GM21528 (cell line): Measurements from ENCODE around the gene GPALPP1.
"Not testable (repeated sequence)": the region's sequence is repeated elsewhere in the genome, so short reads cannot be mapped to it uniquely, and the experiment has no call there.

Experiments
- ATAC-seq: cut with Tn5 transposase; IDR thresholded peaks from one replicate; pipeline ENCODE4 v1.9.1; 2021; ENCODE audit warnings: mild to moderate bottlenecking, moderate library complexity; ENCODE audit not compliant: unreplicated experiment, low FRiP score

GPALPP1 gene

DNA sequence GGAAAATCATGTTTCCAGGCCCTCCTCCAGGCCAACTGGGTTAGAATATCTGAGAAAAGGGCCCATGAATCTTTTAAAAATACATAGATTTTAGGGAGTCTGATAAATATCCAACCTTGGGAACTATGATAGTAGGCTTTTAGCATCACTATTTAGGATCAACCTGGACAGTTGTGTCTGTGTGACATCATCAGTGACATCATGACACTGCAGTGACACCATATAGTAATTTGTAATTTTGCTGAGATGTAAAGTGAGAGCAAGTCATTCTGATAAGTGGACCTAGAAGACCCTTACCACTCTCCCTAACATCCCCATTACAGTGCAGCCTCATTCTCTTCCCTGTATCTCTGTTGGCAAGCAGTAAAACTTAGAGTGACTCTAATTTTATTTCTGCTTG, 14.1 kb downstream of the GPALPP1 start:
- ATAC-seq: no peak

DNA sequence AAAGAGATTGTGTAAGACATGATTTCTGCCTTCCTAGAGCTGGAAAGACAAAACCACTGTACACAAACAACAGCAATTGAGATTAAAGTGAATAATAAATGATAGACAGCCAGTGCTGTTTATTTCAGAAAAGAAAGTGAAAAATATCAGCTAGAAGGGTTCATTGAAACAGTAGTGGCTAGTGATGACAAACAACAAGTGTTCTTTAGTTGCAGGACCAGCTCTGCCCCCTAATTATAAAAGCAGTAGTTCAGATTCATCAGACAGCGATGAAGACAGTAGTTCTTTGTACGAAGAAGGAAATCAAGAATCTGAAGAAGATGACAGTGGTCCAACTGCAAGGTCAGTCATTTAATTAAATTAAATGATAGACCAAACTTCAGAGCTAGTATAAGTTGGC, 14.8 kb downstream of the GPALPP1 start:
- ATAC-seq: no peak

DNA sequence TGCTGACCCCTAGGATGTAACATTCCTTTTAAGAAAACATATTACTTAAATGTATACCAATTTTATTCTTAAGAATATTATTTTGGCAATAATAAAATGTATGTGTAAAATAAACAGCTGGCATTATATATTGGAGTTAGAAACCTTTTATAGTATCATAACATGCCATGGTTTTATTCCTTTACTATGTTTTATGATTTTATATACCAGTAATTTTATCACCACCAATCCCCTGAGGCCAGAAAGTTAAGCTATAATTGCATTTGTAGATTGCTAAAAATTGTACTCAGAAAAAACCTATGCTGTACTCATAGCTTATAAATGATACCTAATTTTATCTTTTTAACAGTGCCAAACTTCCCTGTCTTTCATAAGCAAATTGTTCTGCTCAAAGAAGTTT, 17.9 kb downstream of the GPALPP1 start:
- no peak for ATAC-seq

DNA sequence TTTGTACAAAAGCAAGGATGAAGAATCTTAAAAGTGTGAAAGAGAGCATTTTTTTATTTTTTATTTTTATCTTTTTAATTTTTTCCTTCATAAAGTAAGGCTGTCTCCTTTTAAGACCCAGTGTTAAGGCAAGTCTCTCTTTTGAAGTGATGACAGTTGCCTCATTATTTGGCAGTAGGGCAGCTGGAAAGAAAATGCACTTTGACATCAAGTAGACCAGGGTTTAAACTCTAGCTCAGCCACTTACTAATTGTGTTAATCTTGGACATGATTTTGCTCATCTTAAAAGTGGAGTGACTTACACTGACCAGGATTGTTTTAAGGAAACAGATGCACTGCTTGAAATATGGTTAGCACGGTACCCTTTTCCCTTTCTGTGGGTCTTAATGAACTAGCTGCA, 18.5 kb downstream of the GPALPP1 start:
- ATAC-seq: no peak

DNA sequence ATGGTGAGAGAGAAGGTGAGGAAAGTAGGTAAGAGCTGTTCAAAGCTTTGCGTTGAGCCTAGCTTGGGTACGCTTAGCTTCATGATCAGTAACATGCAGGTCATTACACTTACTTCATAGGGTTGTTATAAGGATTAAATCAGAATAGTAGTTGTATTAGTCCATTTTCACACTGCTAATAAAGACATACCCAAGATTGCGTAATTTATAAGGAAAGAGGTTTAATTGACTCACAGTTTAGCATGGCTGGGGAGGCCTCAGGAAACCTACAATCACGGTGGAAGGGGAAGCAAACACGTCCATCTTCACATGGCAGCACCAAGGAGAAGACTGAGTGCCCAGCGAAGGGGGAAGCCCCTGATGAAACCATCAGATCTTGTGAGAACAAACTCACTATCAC, 21.9 kb downstream of the GPALPP1 start:
- ATAC-seq: no peak

DNA sequence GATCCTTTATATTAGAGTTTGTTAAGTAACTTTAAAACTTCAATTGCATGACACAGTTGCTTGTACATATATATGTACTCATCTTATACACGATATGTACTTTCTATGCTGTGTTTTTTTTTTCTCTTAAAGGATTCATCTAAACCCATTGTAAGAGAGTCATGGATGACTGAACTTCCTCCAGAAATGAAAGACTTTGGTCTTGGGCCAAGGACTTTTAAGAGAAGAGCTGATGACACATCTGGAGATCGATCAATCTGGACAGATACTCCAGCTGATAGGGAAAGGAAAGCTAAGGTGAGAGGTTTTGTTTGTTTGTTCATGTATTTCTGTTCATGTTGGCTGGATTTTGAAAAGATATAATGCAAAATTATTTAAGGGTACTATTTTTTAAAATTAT, 26.0 kb downstream of the GPALPP1 start:
- ATAC-seq: no peak

DNA sequence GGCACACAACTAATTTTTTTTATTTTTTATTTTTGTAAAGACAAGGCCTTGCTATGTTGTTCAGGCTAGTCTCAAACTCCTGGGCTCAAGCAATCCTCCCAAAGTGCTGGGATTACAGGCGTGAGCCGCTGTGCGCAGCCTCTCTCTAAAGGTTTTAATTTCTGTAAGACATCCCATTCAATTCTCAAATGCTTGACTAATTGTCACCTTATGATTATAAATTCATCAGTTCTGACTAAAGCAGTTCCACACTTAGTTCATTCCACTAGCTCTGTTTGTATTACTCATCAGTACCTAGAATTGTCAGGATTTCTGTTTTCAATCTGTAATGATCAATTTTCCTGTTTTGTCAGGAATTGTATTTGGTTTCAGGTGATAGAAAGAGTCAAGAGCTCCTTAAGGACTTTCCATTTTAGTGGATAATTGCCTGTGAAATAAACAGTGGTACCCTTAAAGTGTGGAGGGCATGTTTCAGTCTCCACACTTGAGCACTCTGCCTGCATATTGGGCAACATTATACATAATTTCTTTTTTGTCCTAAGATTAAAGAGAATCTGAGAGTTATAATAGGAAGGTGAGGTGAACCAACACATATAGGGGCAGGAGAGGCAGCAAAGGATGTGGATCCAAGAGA, 27.6 kb downstream of the GPALPP1 start:
- no peak for ATAC-seq

DNA sequence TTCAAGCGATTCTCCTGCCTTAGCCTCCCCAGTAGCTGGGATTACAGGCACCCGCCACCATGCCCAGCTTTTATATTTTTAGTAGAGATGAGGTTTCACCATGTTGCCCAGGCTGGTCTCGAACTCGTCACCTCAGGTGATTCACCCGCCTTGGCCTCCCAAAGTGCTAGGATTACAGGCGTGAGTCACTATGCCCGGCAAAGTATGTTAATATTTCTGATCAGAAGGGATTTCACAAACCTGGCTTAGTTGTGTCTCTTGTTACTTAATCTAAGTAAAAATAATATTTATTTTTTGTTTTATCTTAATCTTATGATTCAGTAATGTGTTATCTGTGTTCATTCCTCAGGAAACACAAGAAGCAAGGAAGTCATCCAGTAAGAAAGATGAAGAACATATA, 30.6 kb downstream of the GPALPP1 start:
- not testable (repeated sequence) for ATAC-seq

DNA sequence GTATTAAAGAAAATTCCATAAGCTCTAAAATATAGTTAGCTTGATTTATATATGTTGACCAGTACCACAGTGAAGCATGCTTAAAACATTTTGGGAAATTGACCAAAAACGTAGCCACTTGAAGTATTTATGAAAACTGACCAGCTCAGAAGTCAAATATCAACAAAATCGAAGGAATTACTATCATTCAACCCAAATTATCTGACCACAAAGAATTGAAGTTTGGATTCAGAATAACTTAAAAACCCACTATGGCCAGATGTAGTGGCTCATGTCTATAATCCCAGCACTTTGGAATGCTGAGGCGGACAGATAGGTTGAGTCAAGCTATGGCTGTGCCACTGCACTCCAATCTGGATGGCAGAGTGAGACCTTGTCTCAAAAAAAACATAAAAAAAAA, 31.9 kb downstream of the GPALPP1 start:
- no peak for ATAC-seq

DNA sequence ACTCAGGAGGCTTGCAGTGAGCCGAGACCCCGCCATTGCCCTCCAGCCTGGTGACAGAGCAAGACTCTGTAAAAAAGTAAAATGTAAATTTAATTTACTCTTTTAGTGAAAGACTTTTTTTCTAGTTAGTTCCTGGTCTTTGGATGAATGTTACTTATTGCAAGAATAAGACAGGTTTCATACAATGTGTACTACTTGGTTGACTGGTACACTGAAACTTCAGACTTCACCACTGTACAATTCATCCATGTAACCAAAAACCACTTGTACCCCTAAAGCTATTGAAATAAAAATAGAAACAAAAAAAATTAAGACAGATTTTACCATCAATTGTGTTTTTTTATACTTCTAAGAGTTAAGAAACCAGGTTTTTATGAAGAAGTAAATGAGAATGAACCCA, 35.5 kb downstream of the GPALPP1 start:
- ATAC-seq: no peak

DNA sequence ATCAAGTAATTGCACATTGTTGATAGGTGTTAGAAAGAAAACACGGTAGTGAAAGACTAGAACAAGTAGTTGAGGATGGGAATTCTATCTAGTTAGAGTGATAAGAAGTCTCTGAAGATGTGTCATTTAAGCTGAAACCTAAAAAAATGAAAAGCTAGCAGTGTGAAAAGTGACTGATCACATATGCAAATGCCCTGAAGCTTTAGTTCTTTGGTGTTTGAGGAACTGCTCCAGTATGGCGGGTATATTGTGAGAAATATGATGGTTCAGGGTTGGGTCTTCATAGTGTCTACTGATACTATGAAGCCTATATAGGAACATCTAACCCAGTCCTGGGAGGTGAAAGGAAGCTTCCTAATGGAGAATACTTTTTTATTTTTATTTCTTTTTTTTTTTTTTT, 45.0 kb downstream of the GPALPP1 start:
- ATAC-seq: no peak

DNA sequence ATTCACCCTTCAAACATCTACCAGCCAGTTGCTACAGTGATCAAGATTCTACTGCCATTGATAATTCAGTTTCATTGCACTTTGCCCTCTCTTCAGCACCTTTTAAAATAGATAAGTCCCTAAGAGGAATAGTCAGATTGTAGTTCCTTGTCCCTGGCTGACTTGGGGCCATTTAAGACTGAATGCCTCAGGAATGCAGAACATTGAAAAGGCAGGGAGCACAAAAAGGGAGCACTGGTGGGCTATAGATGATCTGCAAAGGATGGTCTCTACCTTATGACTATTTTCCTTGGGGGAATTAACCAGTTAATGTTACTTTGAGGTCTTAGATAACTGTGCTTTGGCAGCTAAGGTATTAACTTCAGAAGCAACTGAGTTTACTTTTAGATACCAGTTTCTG, 46.9 kb downstream of the GPALPP1 start:
- no peak for ATAC-seq

DNA sequence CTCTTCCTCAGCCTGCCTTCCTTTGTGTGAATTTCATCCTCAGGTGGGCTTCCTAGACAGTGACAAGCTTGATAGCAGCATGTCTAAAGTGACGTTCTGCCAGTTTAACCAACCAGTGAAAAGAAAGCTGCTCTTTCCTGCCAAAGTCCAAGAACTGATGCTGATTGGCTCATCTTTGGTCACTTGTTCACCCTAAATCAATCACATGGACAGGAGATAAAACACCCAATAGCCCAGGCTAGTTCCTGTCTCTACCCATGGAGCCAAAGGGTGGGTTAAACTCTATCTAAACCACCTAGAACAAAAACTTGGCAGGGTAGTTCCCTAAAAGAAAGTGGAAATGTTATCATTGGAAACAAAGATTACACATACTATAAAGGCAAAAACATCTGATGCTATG, 50.8 kb downstream of the GPALPP1 start:
- no peak for ATAC-seq

DNA sequence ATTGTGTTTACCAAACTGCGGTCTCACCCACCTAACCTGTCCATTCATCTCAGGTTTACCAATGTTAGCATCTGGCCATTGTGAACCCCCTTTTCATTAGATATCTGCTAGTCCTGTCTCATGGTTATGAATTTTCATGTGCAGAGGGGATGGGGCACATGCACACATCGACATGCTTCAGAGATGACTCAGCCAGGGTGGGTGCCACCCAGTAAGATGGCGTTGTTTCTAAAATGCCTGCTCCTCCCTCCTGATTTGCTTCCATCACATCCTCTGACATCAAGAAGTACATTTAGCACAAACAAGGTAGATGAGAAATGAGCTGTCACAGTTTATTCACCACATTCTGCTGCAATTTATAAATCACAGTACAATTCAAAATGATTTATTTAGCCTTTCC, 51.3 kb downstream of the GPALPP1 start:
- no peak for ATAC-seq

DNA sequence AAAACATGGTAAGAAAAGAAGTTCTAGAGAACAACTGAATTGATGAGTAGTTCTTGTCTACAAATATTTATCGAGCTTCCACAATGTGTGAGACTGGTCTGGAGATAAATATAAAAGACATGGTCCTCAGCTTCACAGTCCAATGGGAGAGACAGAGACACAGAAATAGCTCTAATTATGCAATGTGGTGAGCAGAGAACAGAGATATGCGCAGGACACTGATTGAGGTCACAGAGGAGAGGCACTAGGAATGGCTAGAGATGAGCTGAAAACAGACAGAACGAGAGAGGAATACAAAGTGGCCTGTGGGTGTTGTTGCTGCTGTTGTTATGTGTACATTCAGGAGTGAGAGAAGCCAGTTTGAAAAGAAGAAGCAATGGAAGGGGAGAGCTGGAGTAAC, 53.2 kb downstream of the GPALPP1 start:
- ATAC-seq: no peak

DNA sequence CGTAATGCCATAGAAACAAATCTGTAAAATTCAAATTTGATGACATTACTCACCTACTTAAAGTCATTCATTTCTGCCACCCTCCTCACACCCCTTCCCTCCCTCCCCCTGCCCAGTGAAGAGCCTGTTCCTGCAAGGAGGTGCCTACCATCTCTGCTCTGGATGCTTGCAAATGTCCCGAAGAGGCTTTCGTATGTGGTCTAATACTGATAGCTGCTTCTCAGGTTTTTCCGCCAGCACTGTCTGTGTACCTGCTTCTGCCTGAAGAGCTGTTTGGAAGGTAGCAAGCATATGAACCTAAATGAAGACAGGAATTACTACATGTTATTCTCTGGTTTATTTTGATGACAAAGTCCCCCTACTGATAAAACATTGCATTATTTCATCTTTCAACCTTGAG, 57.1 kb downstream of the GPALPP1 start:
- no peak for ATAC-seq

DNA sequence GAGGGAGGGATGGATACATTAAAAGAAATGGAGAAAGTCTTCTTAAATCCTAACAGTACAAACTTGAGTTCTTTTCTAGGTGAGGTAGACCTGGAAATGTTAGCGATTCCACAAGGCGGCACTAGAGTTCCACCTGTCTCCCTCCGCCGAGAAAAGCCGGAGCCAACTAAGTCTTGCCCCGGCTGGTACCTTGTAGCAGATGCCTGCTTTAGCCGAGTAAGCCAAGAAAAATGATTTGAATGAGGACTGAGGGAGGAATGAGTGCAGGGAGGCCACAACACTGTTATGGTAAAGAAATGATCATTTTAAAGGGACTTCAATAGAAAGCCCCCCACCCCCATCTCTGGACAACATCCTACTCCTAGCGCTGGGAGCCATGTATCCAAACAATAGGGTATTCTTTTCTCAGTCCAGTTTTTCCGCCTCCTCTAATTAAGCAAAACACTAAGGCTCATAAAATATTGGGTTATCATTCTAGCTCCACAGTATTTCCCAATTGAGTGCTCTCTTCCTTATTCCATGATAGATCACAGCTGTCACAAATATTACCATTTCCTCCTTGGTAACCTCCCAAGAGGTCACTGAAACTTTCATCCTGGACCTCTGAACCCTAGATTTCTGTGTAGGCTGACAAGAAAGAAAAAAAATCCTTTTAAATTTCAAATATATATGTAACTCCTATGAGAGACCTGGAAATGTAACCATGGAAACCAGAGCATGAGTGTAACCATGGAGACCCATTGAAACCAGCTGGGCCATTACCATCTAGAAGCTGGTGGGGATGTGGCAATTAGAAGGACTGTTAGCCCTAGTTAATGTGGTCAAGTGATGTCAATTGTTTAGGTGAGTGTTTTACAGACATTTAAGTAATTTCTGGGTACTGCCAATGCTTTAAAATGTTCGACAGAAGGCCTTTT, 58.3 kb downstream of the GPALPP1 start:
- ATAC-seq: peak; percentile 69

DNA sequence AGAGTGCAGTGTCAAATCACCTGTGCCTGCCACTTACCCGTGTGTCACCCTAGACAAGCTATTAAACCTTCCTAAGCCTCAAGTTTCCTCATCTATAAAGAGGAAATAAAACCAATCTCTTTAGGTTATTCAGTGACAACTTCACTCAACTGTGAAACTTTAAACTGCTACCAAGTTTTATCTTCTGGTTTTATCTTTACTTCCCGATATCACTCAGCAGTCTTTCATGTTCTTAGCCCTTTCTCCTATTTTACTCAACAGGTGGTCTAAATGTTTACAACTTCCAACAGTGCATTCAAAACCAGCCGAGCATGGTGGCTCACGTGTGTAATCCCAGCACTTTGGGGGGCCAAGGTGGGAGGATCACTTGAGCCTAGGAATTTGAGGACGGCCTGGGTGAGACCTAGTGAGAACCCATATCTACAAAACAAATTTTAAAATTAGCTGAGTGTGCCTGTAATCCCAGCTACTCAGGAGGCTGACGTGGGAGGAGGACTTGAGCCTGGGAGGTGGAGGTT, 59.6 kb downstream of the GPALPP1 start:
- ATAC-seq: no peak

DNA sequence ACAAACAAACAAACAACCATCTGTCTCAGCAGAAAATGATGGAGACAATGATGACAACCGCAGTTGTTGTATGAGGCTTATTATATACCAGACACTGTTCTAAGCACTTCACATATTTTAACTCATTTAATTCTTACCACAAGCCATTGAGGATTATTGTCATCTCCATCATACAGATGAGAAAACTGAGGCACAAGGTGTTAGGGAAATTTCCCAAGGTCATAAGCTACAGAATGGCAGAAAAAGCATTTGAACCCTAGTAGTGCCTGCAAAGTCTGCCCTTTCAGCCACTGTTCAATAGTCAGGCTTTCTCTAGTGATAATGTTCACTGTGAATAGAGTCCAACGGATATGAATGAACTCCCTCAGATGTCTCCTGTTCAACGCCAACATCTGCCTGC, 60.1 kb downstream of the GPALPP1 start:
- no peak for ATAC-seq

DNA sequence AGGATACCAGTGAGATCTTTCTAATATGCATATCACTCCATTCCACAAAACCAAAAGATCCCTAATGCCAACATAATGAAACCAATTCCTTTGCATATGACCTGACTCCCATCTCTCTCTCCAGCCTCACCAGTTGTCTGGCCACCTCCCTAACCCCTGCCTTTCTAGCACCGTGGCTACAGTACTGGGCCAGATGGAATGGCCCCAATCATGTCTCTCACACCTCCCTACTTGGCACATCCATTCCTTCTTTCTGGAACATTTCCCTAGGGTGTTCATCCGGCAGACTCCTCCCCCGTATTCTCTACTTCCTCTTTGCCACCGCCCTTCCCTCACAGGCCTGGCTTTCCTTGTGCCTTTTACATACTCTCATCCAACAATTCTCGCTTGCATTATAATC, 62.0 kb downstream of the GPALPP1 start:
- ATAC-seq: no peak

DNA sequence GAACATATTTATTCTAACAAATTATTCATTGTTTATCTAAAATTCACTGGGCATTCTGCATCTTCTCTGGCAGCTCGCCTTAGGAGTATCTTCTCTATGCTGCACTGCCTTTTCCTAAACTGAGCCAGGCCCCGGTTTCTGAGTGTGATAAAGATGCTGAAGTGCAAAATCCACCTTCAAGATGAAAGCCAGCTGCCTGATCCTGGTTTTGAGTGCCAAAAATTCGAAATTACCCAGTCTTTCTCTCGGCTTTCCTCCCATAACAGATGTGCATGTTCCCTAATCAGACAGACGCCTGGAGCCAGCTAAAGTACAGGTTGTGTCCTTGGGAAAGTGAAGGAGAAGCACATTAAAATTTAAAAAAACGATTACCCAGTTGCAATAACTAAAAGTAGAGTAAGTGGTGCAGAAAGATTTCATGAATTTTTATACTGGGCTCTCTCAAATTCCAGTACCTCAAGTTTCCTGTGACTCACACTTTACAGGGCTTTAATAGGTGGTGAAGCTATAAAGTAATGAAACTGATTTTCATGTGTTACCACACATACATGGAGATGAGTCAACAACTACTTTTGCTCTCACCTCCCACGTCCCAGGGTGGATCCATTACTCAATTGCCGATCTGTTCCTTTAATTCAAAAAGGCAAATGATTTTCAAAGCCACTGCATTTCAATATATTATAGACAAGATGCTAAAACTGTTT, 66.0 kb downstream of the GPALPP1 start:
- no peak for ATAC-seq
